GM19328 (cell line): ENCODE measurements around the gene BCO2.

ENCODE experiments used
- ATAC-seq: cut with Tn5 transposase; IDR thresholded peaks from one replicate; pipeline ENCODE4 v1.9.1; 2021; ENCODE audit warnings: mild to moderate bottlenecking, moderate library complexity; ENCODE audit not compliant: unreplicated experiment

BCO2 gene

GRCh38 chr11:112212710-112213109, 37.4 kb downstream of the BCO2 start:
- no peak for ATAC-seq

- no peak for ATAC-seq
These were observed 38.4 kb downstream of the BCO2 start for GRCh38 chr11:112213753-112214152.

- ATAC-seq = no peak
These were observed 40.3 kb downstream of the BCO2 start for GRCh38 chr11:112215621-112216020.

- no peak for ATAC-seq
These were observed 41.3 kb downstream of the BCO2 start for GRCh38 chr11:112216561-112217105.

- peak; percentile 95 for ATAC-seq
These were observed 44.3 kb downstream of the BCO2 start for GRCh38 chr11:112219476-112220232.

GRCh38 chr11:112221274-112221835, 46.0 kb downstream of the BCO2 start:
- ATAC-seq = no peak

- no peak for ATAC-seq
These were observed 47.0 kb downstream of the BCO2 start for GRCh38 chr11:112222303-112222702.

GRCh38 chr11:112223121-112223520, 47.8 kb downstream of the BCO2 start:
- ATAC-seq = no peak

GRCh38 chr11:112223754-112224532, 48.6 kb downstream of the BCO2 start:
- ATAC-seq = no peak

GRCh38 chr11:112225753-112226061, 50.4 kb downstream of the BCO2 start:
- ATAC-seq = no peak

GRCh38 chr11:112226062-112226830, 50.9 kb downstream of the BCO2 start, which contains the start of gene PTS:
PTS (plus strand) TSS chr11:112226428; CDS start chr11:112226444, 16 bp downstream.
- peak; percentile 94 for ATAC-seq

- peak; percentile 45 for ATAC-seq
These were observed 51.6 kb downstream of the BCO2 start for GRCh38 chr11:112226831-112227401.

- no peak for ATAC-seq
These were observed 52.2 kb downstream of the BCO2 start for GRCh38 chr11:112227471-112227870.

- no peak for ATAC-seq
These were observed 53.4 kb downstream of the BCO2 start for GRCh38 chr11:112228706-112229105.

GRCh38 chr11:112229159-112229558, 53.8 kb downstream of the BCO2 start:
- ATAC-seq = no peak

GRCh38 chr11:112229746-112230433, 54.6 kb downstream of the BCO2 start:
- ATAC-seq = no peak

GRCh38 chr11:112231952-112232351, 56.6 kb downstream of the BCO2 start:
- no peak for ATAC-seq

GRCh38 chr11:112235750-112236390, 60.6 kb downstream of the BCO2 start:
- no peak for ATAC-seq

GRCh38 chr11:112237451-112237850, 62.1 kb downstream of the BCO2 start:
- ATAC-seq = no peak
